ENCODE measurements around the gene ARL6IP1.
"Not testable (repeated sequence)": the region's sequence is repeated elsewhere in the genome, so short reads cannot be mapped to it uniquely, and the experiment has no call there.

ARL6IP1 gene

GRCh38 chr16:18797746-18798145 is 3.6 kb downstream of the ARL6IP1 start:
- DNase-seq: no peak

DNA sequence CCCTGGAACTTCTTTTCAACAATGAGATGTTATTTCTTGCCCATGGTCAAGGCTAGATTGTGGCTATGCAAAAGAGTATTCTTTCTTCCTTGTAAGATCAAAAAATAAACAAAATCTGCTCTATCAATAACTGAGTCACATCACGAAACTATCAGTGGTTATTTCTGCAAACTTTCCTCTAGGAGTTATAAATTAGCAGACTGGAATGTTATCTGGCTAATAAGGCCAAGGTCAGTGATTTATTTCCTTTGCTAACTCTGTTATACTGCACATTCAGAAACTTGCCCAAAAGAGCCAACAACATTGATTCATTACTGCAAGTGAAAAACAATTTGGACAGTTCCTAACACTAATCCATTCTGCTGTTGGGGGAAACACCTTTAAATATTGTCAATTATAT is 5.0 kb downstream of the ARL6IP1 start:
- no peak for DNase-seq

- DNase-seq: no peak
Measured at GRCh38 chr16:18792836-18793433, 8.4 kb downstream of the ARL6IP1 start.

GRCh38 chr16:18789850-18790706 is 11.3 kb downstream of the ARL6IP1 start, which contains the start of gene RPS15A:
Gene RPS15A, minus strand, starts transcription at chr16:18790334. Its CDS starts 1,221 bp downstream, at chr16:18789113.
- peak; percentile 93 to 94 for DNase-seq

GRCh38 chr16:18789515-18789849 is 11.9 kb downstream of the ARL6IP1 start:
- no peak for DNase-seq

DNA sequence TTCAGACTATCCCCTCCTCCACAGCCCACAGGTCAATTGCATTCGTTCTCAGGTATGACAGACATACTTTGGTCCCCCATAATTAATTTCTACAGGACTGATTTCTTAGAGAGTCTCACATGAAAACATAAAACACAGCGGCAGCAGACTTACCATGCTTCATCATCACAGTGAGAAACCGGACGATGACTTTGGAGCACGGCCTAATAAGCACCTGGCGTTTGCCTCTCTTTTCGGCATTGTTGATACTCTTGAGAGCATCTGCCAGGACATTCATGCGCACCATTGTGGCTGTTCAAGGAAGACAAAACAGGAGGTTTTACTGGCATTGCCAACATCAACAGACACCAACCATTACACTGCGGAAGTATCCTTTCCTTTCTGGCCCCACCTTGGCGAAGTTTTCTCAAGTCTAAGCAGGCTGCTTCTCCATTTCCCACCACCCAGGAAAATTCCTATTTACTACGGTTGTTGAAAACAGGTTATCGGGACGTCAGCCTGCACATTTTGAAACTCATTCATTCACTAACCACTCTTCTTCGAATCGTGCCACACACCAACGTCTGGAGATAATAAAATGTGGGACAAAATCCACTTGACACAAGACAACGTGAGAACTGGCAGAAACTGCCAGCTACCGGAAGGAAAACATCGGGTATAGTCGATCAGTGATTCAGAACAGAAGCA is 12.4 kb downstream of the ARL6IP1 start:
- no peak for DNase-seq

DNA sequence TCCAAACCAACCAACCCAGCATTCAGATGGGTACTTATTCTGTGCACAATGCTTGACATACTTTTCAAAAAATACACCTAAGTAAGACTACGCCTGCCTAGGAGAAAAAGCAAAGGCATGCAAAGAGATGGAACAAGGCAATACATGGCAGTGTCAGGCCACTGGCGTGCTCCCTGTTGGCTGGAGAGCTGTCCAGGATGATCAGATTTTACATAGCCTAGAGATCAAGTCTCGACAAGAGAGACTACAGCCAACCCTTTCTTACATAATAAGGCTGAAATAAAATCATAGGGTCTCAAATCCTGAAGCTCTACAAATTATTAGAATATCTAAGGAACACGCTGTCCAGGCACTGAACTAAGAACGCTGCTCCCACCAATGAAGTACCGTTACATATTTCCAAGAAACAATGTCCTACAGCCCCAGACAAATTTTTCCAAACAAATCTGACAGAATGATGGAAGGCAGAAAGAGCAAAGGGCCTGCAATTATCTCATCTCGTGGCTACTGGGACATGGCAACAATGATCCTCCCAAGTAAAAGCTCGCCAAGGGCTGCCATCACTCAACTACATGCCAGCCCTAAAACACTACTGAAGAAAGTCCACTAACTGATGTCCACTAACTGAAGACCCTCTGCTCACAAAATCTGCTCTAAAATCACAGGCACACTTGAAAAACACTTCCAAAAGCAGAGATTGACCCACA is 16.3 kb downstream of the ARL6IP1 start:
- DNase-seq: no peak

DNA sequence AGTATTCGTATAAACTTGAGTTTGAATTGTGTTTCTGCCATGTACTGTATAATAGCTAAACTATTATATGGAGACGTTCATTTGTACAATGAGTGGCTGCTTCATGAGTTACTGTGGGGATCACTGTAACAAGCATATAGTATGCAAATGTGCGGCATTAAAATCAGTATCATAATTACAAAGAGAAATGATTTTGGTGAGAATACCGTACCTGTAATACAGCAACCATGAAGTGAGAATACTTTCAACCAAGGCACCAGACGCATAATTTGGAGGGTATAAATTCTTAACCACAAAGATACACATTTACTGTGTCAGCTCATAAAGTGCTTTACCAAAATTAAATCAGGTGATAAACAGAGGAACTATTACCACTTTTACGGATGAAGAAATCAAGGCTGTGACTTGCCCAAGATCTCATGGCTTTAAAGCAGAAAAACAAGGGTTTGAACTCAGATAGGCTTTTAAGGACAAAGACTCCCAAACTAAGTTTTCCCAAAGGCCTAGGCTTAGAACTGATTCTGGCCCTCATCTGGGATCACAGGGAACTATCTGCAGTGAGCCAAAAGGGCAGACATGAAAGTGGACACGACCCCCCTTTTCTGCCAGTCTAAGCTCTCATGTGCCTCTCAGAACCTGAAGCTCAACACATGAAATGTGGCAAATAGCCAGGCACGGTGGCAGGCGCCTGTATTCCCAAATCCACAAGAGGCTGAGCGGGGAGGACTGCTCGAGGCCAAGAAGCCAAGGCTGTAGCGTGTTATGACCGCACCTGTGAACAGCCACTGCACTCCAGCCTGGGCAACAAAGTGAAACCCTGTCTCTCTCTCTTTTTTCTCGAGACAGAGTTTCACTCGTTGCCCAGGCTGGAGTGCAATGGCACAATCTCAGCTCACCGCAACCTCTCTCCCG is 17.7 kb downstream of the ARL6IP1 start:
- no peak for DNase-seq

GRCh38 chr16:18782697-18783429 is 18.5 kb downstream of the ARL6IP1 start:
- peak in 1 of 2 experiments; percentile 41 for DNase-seq

DNA sequence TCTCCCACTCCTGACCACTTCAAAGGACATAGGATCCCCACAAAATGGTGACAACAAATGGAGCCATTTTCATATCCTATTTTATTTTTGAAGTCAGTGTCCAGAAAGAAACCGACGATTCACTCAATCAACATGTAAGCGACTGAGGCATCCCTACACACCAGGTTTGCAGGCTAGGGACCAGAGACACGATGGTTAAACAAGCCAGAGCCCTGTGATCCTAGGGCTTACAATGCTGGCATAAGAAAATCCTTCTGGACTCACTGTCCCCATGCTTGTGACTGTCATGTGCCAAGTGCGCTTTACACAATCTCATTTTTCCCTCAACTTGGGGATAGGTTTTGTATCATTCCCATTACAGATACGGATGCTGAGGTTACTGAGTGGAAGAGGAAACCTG is 20.1 kb downstream of the ARL6IP1 start:
- not testable (repeated sequence) for DNase-seq

GRCh38 chr16:18780460-18781026 is 20.8 kb downstream of the ARL6IP1 start:
- peak in 1 of 2 experiments; percentile 41 for DNase-seq

DNA sequence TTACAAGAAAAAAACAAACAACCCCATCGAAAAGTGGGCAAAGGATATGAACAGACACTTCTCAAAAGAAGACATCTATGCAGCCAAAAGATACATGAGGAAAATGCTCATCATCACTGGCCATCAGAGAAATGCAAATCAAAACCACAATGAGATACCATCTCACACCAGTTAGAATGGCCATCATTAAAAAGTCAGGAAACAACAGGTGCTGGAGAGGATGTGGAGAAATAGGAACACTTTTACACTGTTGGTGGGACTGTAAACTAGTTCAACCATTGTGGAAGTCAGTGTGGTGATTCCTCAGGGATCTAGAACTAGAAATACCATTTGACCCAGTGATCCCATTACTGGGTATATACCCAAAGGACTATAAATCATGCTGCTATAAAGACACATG is 23.7 kb downstream of the ARL6IP1 start:
- not testable (repeated sequence) for DNase-seq

- not testable (repeated sequence) for DNase-seq
Measured at GRCh38 chr16:18776334-18776733, 25.0 kb downstream of the ARL6IP1 start.

DNA sequence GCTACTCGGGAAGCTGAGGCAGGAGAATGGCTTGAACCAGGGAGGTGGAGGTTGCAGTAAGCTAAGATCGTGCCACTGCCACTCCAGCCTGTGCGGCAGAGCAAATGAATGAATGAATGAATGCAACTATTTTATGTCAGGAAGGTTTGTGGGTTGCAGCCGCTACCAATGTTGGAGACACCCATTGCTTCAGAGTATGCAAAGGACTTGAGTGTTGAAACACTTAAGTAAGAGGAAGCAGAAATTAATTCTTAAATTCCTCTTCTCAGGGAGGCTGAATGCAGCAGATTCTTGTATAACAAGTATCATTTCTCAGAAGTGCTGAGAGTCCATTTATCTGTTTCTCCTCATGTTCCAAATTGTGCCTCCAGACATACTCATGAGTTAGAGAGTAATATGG is 26.7 kb downstream of the ARL6IP1 start:
- DNase-seq: not testable (repeated sequence)

DNA sequence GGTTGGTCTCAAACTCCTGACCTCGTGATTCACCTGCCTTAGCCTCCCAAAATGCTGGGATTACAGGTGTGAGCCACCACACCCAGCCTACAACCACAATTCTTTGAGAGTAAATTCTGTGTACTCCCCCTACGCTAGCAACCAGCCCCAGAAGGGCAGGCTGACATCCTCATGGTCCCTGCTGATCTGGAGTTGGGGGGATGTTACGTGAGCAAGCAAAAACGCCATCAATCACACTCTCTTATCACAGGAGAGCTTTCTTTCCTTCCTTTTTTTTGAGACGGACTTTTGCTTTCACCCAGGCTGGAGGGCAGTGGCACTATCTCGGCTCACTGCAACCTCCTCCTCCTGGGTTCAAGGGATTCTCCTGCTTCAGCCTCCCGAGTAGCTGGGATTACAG is 29.2 kb downstream of the ARL6IP1 start:
- not testable (repeated sequence) for DNase-seq

- not testable (repeated sequence) for DNase-seq
Measured at GRCh38 chr16:18770336-18770962, 30.9 kb downstream of the ARL6IP1 start.

DNA sequence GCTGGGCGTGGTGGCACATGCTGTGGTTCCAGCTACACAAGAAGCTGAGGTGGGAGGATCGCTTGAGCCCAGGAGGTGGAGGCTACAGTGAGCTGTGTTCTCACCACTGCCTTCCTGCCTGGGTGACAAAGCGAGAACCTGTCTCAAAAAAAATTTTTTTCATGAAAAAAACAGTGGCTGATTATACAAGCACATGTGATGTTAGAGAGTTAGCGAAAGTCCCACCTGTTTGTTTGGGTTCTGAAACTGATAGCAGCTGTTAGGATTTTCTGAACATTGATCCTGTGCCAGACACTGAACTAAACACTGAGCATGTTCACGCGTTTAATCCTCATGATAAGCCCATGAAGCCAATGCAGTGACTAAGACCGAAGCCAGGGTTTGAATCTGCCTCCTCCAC is 34.1 kb downstream of the ARL6IP1 start:
- DNase-seq: peak in 1 of 2 experiments; percentile 47

- not testable (repeated sequence) for DNase-seq
Measured at GRCh38 chr16:18762713-18763112, 38.6 kb downstream of the ARL6IP1 start.

GRCh38 chr16:18759598-18760520 is 41.5 kb downstream of the ARL6IP1 start:
- peak; percentile 69 to 73 for DNase-seq
